SU-DHL-6 (cell line): ENCODE results near the gene PPCS.

Source experiments
- EZH2phosphoT487 ChIP-seq: fragments of 200-600 bp; sonication (generic), shearing (Covaris generic); conservative IDR thresholded peaks from 2 replicates; pipeline ENCODE4 v1.6.1; 2018; ENCODE audit warnings: mild to moderate bottlenecking, antibody characterized with exemption, low read length, moderate library complexity, mixed read lengths
- TF ChIP-seq, protein P1 (sequence below): fragments of 200-600 bp; sonication (generic); IDR thresholded peaks from one replicate; pipeline ENCODE4 v1.5.1; 2017; ENCODE audit warnings: antibody characterized with exemption, mild to moderate bottlenecking, low read length, moderate library complexity; ENCODE audit not compliant: insufficient read depth, poor library complexity, severe bottlenecking

DNA sequence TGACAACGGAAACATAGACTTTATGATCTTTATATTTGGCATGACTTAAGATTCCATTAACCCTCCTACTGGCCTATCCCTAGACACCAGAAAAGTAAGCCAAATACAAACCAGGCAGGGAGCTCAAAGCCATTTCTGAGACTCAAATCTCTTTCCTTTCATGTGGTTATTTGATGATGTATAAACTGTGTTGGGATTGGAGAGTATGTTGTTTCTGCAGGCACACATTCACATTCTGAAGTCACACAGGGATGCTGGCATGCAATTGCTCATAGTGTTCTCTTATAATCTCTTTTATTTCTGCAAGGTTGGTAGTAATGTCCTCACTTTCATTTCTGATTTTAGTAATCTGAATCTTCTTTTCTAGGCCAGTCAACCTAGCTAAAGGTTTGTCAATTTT lies 6.3 kb upstream of the PPCS start:
- TF ChIP-seq, protein P1, sequence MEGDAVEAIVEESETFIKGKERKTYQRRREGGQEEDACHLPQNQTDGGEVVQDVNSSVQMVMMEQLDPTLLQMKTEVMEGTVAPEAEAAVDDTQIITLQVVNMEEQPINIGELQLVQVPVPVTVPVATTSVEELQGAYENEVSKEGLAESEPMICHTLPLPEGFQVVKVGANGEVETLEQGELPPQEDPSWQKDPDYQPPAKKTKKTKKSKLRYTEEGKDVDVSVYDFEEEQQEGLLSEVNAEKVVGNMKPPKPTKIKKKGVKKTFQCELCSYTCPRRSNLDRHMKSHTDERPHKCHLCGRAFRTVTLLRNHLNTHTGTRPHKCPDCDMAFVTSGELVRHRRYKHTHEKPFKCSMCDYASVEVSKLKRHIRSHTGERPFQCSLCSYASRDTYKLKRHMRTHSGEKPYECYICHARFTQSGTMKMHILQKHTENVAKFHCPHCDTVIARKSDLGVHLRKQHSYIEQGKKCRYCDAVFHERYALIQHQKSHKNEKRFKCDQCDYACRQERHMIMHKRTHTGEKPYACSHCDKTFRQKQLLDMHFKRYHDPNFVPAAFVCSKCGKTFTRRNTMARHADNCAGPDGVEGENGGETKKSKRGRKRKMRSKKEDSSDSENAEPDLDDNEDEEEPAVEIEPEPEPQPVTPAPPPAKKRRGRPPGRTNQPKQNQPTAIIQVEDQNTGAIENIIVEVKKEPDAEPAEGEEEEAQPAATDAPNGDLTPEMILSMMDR: no peak
- TF ChIP-seq EZH2phosphoT487: no peak
